Retinal pigment epithelial cell (primary cell): ENCODE measurements around the gene MEIS1.

Source experiments
- DNase-seq: peaks from one replicate; pipeline ENCODE4 v3.0.0-alpha.2; 2010; ENCODE audit warnings: low read depth
- H3K4me3 ChIP-seq: 2 replicates; pipeline ENCODE4 v1.5.1; 2011; ENCODE audit warnings: mild to moderate bottlenecking, low read length, control low read depth, moderate library complexity
- CTCF ChIP-seq: conservative IDR thresholded peaks from 2 replicates; pipeline ENCODE4 v1.5.1; 2011; ENCODE audit warnings: low read depth, low read length, control low read depth, inconsistent platforms

Gene MEIS1

GRCh38 chr2:66445076-66445924, 10.4 kb downstream of the MEIS1 start:
- TF ChIP-seq CTCF, result no peak
- H3K4me3 ChIP-seq, result peak overlapping the region; percentile 21
- DNase-seq, result no peak

GRCh38 chr2:66445925-66446871, 11.3 kb downstream of the MEIS1 start:
- peak; percentile 33 for TF ChIP-seq CTCF
- DNase-seq, result no peak
- H3K4me3 ChIP-seq, result peak overlapping the region; percentile 21

- no peak for DNase-seq
Measured at GRCh38 chr2:66446941-66447340, 12.0 kb downstream of the MEIS1 start.

GRCh38 chr2:66447677-66448076, 12.8 kb downstream of the MEIS1 start:
- TF ChIP-seq CTCF, result no peak
- H3K4me3 ChIP-seq, result no peak overlapping the region
- DNase-seq, result no peak

More at GRCh38 chr2:66446941-66447340, 12.0 kb downstream of the MEIS1 start:
- no peak for TF ChIP-seq CTCF
- H3K4me3 ChIP-seq, result no peak overlapping the region

GRCh38 chr2:66448136-66448991, 13.4 kb downstream of the MEIS1 start:
- no peak for DNase-seq

More at GRCh38 chr2:66448136-66448991, 13.4 kb downstream of the MEIS1 start:
- H3K4me3 ChIP-seq, result no peak overlapping the region
- TF ChIP-seq CTCF, result no peak
